GM12878 (cell line): ENCODE data around the gene KIRREL3. TPM values are rescaled to one million over a fixed set of nuclear protein-coding genes. Genes with fewer than 3 reads are reported as not detected.

Source experiments
- ATAC-seq: fragments of 200-7000 bp; cut with Tn5 transposase; 3 replicates; pipeline ENCODE4 v1.9.1; 2020; ENCODE audit warnings: mild to moderate bottlenecking, moderate library complexity
- BruUV-seq: library from RNA; stranded (reverse); fragments of 400-500 nt; replicated peaks from 2 replicates; lab custom pipeline; 2021; lab: Mats Ljungman, UMichigan
- CTCF ChIA-PET: fragments of 300-600 bp; sonication (Branson Sonifier 250); formaldehyde crosslinking; extraction: SDS; loops from one replicate; lab custom pipeline; 2021; ENCODE audit warnings: inconsistent platforms; lab: Yijun Ruan, JAX
- POLR2A ChIA-PET: fragments of 350-600 bp; formaldehyde crosslinking; extraction: SDS; loops from one replicate; lab custom pipeline; 2021; ENCODE audit warnings: inconsistent platforms; lab: Charles Lee
- RAD21 ChIA-PET: fragments of 300-600 bp; sonication (Branson Sonifier 250); formaldehyde crosslinking; loops from one replicate; lab custom pipeline; 2023; ENCODE audit warnings: antibody characterized with exemption; ENCODE audit not compliant: unreplicated experiment; lab: Charles Lee
- SMC1A ChIA-PET: fragments of 300-600 bp; sonication (Branson Sonifier 250); formaldehyde crosslinking; loops from one replicate; lab custom pipeline; 2023; ENCODE audit not compliant: unreplicated experiment, uncharacterized antibody; lab: Charles Lee
- DNase-seq: peaks from one replicate; pipeline ENCODE4 v3.0.0-alpha.2; 2011; ENCODE audit warnings: low read depth, low spot score
- FAIRE-seq: peaks from 3 replicates; lab custom pipeline; 2011; peaks lifted over from hg19 to GRCh38; lab: Jason Lieb, UNC
- H2AFZ ChIP-seq: 2 replicates; pipeline ENCODE4 v1.6.0; 2011; ENCODE audit warnings: low read depth, low read length, control low read depth; ENCODE audit not compliant: control insufficient read depth
- H3K27ac ChIP-seq: 2 replicates; pipeline ENCODE4 v1.5.1; 2011; ENCODE audit warnings: control low read depth; ENCODE audit not compliant: control insufficient read depth, insufficient read depth
- H3K27me3 ChIP-seq, 2 experiments: replicated peaks in 1 of 2; 2 replicates each; pipeline versions ENCODE4 v1.6.0 to v1.6.1; 2011; ENCODE audit warnings: low read length in 1 of 2; ENCODE audit not compliant: control insufficient read depth in 2 of 2, insufficient read depth in 2 of 2
- H3K36me3 ChIP-seq, 2 experiments: 2 replicates each; pipeline ENCODE4 v1.5.1; 2011; ENCODE audit warnings: low read length in 1 of 2; ENCODE audit not compliant: control insufficient read depth in 2 of 2, insufficient read depth in 2 of 2
- H3K4me1 ChIP-seq: 2 replicates; pipeline ENCODE4 v1.6.1; 2011; ENCODE audit warnings: mild to moderate bottlenecking, low read length, moderate library complexity, mixed read lengths; ENCODE audit not compliant: control insufficient read depth, insufficient read depth
- H3K4me2 ChIP-seq: 2 replicates; pipeline ENCODE4 v1.6.0; 2011; ENCODE audit warnings: control low read depth; ENCODE audit not compliant: control insufficient read depth, insufficient read depth
- H3K4me3 ChIP-seq: fragments of 200-600 bp; sonication (generic); 2 replicates; pipeline ENCODE4 v1.5.1; 2016
- H3K79me2 ChIP-seq: 2 replicates; pipeline ENCODE4 v1.6.0; 2011; ENCODE audit warnings: low read length; ENCODE audit not compliant: control insufficient read depth, insufficient read depth
- H3K9ac ChIP-seq: 2 replicates; pipeline ENCODE4 v1.8.0; 2011; ENCODE audit warnings: low read length, control low read depth, mixed read lengths; ENCODE audit not compliant: control insufficient read depth, insufficient read depth
- H3K9me3 ChIP-seq: replicated peaks from 3 replicates; pipeline ENCODE4 v1.5.1; 2011; ENCODE audit warnings: mild to moderate bottlenecking, low read length; ENCODE audit not compliant: control insufficient read depth, insufficient read depth
- H4K20me1 ChIP-seq: 2 replicates; pipeline ENCODE4 v1.6.0; 2011; ENCODE audit not compliant: control insufficient read depth, insufficient read depth
- BRCA1 ChIP-seq: IDR thresholded peaks from 2 replicates; pipeline ENCODE4 v1.6.1; 2011; ENCODE audit warnings: low read depth, low read length, improper control_type of control experiment
- ESRRA ChIP-seq: IDR thresholded peaks from 2 replicates; pipeline ENCODE4 v1.6.1; 2012; ENCODE audit warnings: mild to moderate bottlenecking, low read length, improper control_type of control experiment
- IRF4 ChIP-seq: IDR thresholded peaks from 2 replicates; pipeline ENCODE4 v1.6.1; 2011; ENCODE audit warnings: low read depth, low read length
- LARP7 ChIP-seq: fragments of 450-650 bp; IDR thresholded peaks from 2 replicates; pipeline ENCODE4 v1.6.1; 2017; ENCODE audit warnings: mild to moderate bottlenecking
- WGBS: methylation state at CpG from one replicate; pipeline ENCODE4 v1.1.6; 2016; ENCODE audit warnings: low lambda C conversion rate; ENCODE audit not compliant: insufficient replicate concordance, insufficient coverage; ENCODE audit errors: missing lambda C conversion rate; 5-methylcytosine and 5-hydroxymethylcytosine counted together
- in situ Hi-C: fragments of 300-500 bp; cut with MboI; formaldehyde crosslinking; loops from 9 replicates; pipeline ENCODE4 v1.14.3; 2018; ENCODE audit warnings: mixed read lengths
- intact Hi-C: fragments of 100-400 bp; cut with micrococcal nuclease; formaldehyde crosslinking; loops from one replicate; pipeline ENCODE4 v1.14.2; 2022; ENCODE audit not compliant: unreplicated experiment
- polyA plus RNA-seq, 11 experiments: library from polyadenylated mRNA; depleted of rRNA in 4 of 11; unstranded in 6 of 11; stranded (reverse) in 5 of 11; fragments of >200 nt; fragmentation: Nextera tagmentation in 4 of 11; fragmentation: Illumina TruSeq in 1 of 11; extraction: Ambion mirVana in 4 of 11; extraction: Trizol in 1 of 11; gene quantifications; 1 replicate in 1 of 11; 2 replicates in 10 of 11; pipeline versions ENCODE4 v1.2.1 to v1.2.3, GENCODE V29; 2011 to 2016; ENCODE audit warnings: inconsistent platforms in 2 of 11, missing spikeins in 2 of 11, low read depth in 1 of 11
- total RNA-seq, 4 experiments: library from RNA; depleted of rRNA in 3 of 4; stranded (reverse); fragments of >200 nt in 3 of 4; fragmentation: Illumina TruSeq in 1 of 4; extraction: Trizol in 1 of 4; gene quantifications; 2 replicates each; pipeline versions ENCODE4 v1.2.1 to v1.2.3, GENCODE V29; 2013 to 2021
- TF ChIP-seq, protein P1 (sequence below): fragments of 150-350 bp; IDR thresholded peaks from 2 replicates; pipeline ENCODE4 v1.6.1; 2014; ENCODE audit warnings: mild to moderate bottlenecking, low read depth, low read length
- TF ChIP-seq, protein P2 (sequence below), 3 experiments: IDR thresholded peaks in 2 of 3; conservative IDR thresholded peaks in 1 of 3; 2 replicates each; pipeline ENCODE4 v1.5.1; 2011; ENCODE audit warnings: low read depth in 3 of 3, low read length in 3 of 3, mild to moderate bottlenecking in 3 of 3, control low read depth in 2 of 3, moderate library complexity in 2 of 3, inconsistent platforms in 1 of 3, mixed read lengths in 1 of 3; ENCODE audit not compliant: control insufficient read depth in 2 of 3, insufficient read depth in 1 of 3; ENCODE audit errors: extremely low read depth in 1 of 3
- TF ChIP-seq, protein P3 (sequence below): IDR thresholded peaks from 2 replicates; pipeline ENCODE4 v1.6.1; 2011; ENCODE audit warnings: borderline replicate concordance, low read depth, mild to moderate bottlenecking, moderate library complexity, low read length; ENCODE audit not compliant: insufficient read depth, poor library complexity, severe bottlenecking

The KIRREL3 gene
- total and polyA plus RNA-seq, 10 of the 15 experiments (the other 5 are each of a cell fraction or from before 2014, with no cell fraction given): under 0.01 TPM; not detected in 9

DNA sequence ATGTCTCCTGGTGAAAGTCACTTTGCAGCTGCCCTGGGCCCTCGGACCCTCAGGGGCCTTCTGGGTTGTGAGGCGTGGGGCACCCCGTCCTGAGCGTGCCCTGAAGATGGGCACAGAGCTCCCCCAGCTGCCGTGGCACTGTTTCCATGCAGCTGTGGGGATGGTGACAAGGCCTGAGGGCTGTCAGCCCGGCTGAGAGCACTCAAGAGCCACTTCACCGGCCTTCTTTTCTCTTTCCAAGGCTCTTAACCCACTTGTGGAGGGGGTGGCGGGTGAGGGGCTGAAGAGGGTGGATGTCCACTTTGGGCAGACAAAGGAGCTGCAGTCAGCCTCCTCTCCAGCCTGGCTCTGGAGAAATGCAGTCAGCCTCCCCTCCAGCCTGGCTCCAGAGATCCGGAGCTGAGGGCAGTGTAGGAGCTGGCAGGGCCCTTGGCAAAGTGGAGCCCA is 405.6 kb downstream of the KIRREL3 start (continued):
- TF ChIP-seq IRF4 (no peak), ESRRA (no peak)
- TF ChIP-seq, protein P1, sequence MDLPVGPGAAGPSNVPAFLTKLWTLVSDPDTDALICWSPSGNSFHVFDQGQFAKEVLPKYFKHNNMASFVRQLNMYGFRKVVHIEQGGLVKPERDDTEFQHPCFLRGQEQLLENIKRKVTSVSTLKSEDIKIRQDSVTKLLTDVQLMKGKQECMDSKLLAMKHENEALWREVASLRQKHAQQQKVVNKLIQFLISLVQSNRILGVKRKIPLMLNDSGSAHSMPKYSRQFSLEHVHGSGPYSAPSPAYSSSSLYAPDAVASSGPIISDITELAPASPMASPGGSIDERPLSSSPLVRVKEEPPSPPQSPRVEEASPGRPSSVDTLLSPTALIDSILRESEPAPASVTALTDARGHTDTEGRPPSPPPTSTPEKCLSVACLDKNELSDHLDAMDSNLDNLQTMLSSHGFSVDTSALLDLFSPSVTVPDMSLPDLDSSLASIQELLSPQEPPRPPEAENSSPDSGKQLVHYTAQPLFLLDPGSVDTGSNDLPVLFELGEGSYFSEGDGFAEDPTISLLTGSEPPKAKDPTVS: no peak
- TF ChIP-seq, all 136 proteins: peak for 0

DNA sequence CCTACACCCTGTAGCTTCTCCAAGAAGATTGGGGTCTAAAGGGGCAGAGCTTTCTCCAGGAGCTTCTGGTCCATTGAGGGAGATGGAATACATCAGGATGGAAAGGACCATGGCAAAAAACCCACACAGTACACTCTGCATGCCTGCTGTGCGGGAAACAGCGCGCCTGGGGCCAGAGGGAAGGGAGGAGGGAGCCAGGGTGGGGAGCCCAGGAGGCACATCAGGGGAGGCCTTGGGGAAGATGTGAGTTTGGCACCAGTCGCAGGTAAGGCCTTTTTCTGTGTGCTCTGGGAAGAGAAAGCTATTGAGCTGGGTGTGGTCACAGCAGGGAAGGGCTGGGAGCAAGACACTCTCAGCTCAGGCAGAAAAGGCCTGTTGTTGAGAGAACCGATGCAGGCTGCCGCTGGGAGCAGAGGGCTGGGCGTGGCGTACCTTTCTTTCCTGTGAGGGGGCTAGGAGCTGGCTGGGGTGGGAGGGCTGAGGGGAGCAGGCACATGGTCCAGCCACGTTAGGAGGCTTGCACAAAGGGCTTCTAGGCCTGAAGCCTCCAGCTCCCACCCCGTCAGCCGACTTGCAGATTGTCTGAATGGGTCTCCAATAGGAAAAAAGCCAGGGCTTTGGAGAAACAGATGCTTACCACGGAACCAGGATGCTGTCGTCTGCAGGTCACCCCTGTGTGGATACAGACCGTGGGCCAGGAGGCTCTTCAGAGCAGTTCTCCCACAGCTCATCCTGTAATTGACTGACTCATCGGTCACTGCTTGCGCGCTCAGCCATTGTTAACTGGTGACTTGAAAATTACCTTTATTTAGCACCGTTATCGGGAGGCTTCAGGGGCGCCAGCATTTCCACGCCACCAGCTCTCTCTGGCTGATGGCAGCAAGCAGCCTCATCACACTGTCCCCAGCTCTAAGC is 407.8 kb downstream of the KIRREL3 start:
- FAIRE-seq (no peak), DNase-seq (no peak), ATAC-seq (no peak)
- no TSS peak for BruUV-seq
- Histone ChIP-seq H3K36me3 (no peaks in the 10 kb centered on the region), H3K4me1 (no peaks in the 10 kb centered on the region), H3K27ac (no peak overlapping the region), H3K4me2 (no peak overlapping the region), H4K20me1 (no peaks in the 10 kb centered on the region), H3K4me3 (no peak overlapping the region), H3K79me2 (no peaks in the 10 kb centered on the region), H3K9me3 (no peaks in the 10 kb centered on the region), H3K27me3 (peaks cover 4 to 8% of the 10 kb centered on the region in 2 experiments; a peak in 3 of 4 replicates), H3K9ac (no peak overlapping the region), H2AFZ (no peak overlapping the region)
- WGBS: 38% methylated on average over 21 of the region's 21 CpGs
- intact Hi-C loops: no loop called here
- ChIA-PET POLR2A (no interaction called here), RAD21 (no interaction called here), SMC1A (no interaction called here), CTCF (interaction anchor here (0.6 kb wide), 1 partner anchor 13 kb away, joined by 3 read pairs; no protein-coding TSS in a partner anchor)
- in situ Hi-C loops: no loop called here
- TF ChIP-seq BRCA1 (no peak), LARP7 (no peak)
- TF ChIP-seq, protein P2, sequence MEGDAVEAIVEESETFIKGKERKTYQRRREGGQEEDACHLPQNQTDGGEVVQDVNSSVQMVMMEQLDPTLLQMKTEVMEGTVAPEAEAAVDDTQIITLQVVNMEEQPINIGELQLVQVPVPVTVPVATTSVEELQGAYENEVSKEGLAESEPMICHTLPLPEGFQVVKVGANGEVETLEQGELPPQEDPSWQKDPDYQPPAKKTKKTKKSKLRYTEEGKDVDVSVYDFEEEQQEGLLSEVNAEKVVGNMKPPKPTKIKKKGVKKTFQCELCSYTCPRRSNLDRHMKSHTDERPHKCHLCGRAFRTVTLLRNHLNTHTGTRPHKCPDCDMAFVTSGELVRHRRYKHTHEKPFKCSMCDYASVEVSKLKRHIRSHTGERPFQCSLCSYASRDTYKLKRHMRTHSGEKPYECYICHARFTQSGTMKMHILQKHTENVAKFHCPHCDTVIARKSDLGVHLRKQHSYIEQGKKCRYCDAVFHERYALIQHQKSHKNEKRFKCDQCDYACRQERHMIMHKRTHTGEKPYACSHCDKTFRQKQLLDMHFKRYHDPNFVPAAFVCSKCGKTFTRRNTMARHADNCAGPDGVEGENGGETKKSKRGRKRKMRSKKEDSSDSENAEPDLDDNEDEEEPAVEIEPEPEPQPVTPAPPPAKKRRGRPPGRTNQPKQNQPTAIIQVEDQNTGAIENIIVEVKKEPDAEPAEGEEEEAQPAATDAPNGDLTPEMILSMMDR (IDR thresholded peaks at IDR 0.05 in 2 of 3, conservative IDR thresholded peaks at IDR 0.05 in 1 of 3; ENCODE audit: control insufficient read depth in 2 of 3, extremely low read depth in 1 of 3, insufficient read depth in 1 of 3, low read depth in 3 of 3, low read length in 3 of 3): no peak
- TF ChIP-seq, protein P3, sequence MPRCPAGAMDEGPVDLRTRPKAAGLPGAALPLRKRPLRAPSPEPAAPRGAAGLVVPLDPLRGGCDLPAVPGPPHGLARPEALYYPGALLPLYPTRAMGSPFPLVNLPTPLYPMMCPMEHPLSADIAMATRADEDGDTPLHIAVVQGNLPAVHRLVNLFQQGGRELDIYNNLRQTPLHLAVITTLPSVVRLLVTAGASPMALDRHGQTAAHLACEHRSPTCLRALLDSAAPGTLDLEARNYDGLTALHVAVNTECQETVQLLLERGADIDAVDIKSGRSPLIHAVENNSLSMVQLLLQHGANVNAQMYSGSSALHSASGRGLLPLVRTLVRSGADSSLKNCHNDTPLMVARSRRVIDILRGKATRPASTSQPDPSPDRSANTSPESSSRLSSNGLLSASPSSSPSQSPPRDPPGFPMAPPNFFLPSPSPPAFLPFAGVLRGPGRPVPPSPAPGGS: no peak
